Astrocyte (in vitro differentiated cells and primary cell): ENCODE measurements around the gene CACNB4. TPM values are rescaled to one million over a fixed set of nuclear protein-coding genes. Genes with fewer than 3 reads are reported as not detected.

Source experiments
- DNase-seq: peaks from one replicate; pipeline ENCODE4 v3.0.0-alpha.2; 2010; ENCODE audit warnings: low read depth
- FAIRE-seq: peaks from 2 replicates; lab custom pipeline; 2011; peaks lifted over from hg19 to GRCh38; lab: Jason Lieb, UNC
- H2AFZ ChIP-seq: 2 replicates; pipeline ENCODE4 v1.6.0; 2012; ENCODE audit warnings: low read depth, low read length, inconsistent platforms
- H3K27ac ChIP-seq: 2 replicates; pipeline ENCODE4 v1.5.1; 2011; ENCODE audit warnings: low read depth, low read length, inconsistent platforms
- H3K27me3 ChIP-seq: 2 replicates; pipeline ENCODE4 v1.6.0; 2011; ENCODE audit warnings: low read length, inconsistent platforms; ENCODE audit not compliant: insufficient read depth
- H3K36me3 ChIP-seq: 2 replicates; pipeline ENCODE4 v1.5.1; 2011; ENCODE audit warnings: low read length, inconsistent platforms; ENCODE audit not compliant: insufficient read depth
- H3K4me1 ChIP-seq: 2 replicates; pipeline ENCODE4 v1.5.1; 2011; ENCODE audit warnings: low read length, inconsistent platforms; ENCODE audit not compliant: insufficient read depth
- H3K4me2 ChIP-seq: 2 replicates; pipeline ENCODE4 v1.6.0; 2012; ENCODE audit warnings: low read length, inconsistent platforms
- H3K4me3 ChIP-seq: 2 replicates; pipeline ENCODE4 v1.5.1; 2011; ENCODE audit warnings: low read depth, mild to moderate bottlenecking, low read length, inconsistent platforms; ENCODE audit not compliant: insufficient read depth
- H3K79me2 ChIP-seq: 2 replicates; pipeline ENCODE4 v1.6.0; 2012; ENCODE audit warnings: mild to moderate bottlenecking, low read length, inconsistent platforms; ENCODE audit not compliant: insufficient read depth
- H3K9ac ChIP-seq: 2 replicates; pipeline ENCODE4 v1.6.0; 2012; ENCODE audit warnings: mild to moderate bottlenecking, low read length, inconsistent platforms
- H3K9me3 ChIP-seq: 2 replicates; pipeline ENCODE4 v1.5.1; 2012; ENCODE audit warnings: low read depth, mild to moderate bottlenecking, low read length, inconsistent platforms; ENCODE audit not compliant: insufficient read depth
- H4K20me1 ChIP-seq: 2 replicates; pipeline ENCODE4 v1.6.0; 2012; ENCODE audit warnings: low read length, inconsistent platforms; ENCODE audit not compliant: insufficient read depth
- H3K27ac Mint-ChIP-seq: one replicate; pipeline ENCODE4 v1.8.0; 2021; ENCODE audit warnings: mild to moderate bottlenecking, mixed read lengths; ENCODE audit not compliant: unreplicated experiment
- H3K27me3 Mint-ChIP-seq: one replicate; pipeline ENCODE4 v1.8.0; 2021; ENCODE audit warnings: low read depth, mixed read lengths; ENCODE audit not compliant: unreplicated experiment
- H3K36me3 Mint-ChIP-seq: one replicate; pipeline ENCODE4 v1.8.0; 2021; ENCODE audit warnings: low read depth, mixed read lengths; ENCODE audit not compliant: unreplicated experiment
- H3K4me1 Mint-ChIP-seq: one replicate; pipeline ENCODE4 v1.8.0; 2021; ENCODE audit warnings: low read depth, mixed read lengths; ENCODE audit not compliant: unreplicated experiment
- H3K4me3 Mint-ChIP-seq: one replicate; pipeline ENCODE4 v1.8.0; 2021; ENCODE audit warnings: mild to moderate bottlenecking, moderate library complexity, mixed read lengths; ENCODE audit not compliant: unreplicated experiment
- H3K9me3 Mint-ChIP-seq: one replicate; pipeline ENCODE4 v1.8.0; 2021; ENCODE audit warnings: mild to moderate bottlenecking, mixed read lengths; ENCODE audit not compliant: unreplicated experiment
- EZH2 ChIP-seq: IDR thresholded peaks from 2 replicates; pipeline ENCODE4 v1.6.1; 2012; ENCODE audit warnings: mild to moderate bottlenecking, low read length, inconsistent platforms; ENCODE audit not compliant: insufficient read depth
- total RNA-seq: library from RNA; stranded (reverse); gene quantifications from 2 replicates; pipeline ENCODE4 v1.2.1, GENCODE V29; 2021
- TF ChIP-seq, protein P1 (sequence below): IDR thresholded peaks from 2 replicates; pipeline ENCODE4 v1.5.1; 2011; ENCODE audit warnings: low read depth, mild to moderate bottlenecking, inconsistent platforms, low read length, moderate library complexity; ENCODE audit not compliant: insufficient read depth

Gene CACNB4
- total RNA-seq, 1 donor from 2014 or later, result 1.8 TPM

DNA sequence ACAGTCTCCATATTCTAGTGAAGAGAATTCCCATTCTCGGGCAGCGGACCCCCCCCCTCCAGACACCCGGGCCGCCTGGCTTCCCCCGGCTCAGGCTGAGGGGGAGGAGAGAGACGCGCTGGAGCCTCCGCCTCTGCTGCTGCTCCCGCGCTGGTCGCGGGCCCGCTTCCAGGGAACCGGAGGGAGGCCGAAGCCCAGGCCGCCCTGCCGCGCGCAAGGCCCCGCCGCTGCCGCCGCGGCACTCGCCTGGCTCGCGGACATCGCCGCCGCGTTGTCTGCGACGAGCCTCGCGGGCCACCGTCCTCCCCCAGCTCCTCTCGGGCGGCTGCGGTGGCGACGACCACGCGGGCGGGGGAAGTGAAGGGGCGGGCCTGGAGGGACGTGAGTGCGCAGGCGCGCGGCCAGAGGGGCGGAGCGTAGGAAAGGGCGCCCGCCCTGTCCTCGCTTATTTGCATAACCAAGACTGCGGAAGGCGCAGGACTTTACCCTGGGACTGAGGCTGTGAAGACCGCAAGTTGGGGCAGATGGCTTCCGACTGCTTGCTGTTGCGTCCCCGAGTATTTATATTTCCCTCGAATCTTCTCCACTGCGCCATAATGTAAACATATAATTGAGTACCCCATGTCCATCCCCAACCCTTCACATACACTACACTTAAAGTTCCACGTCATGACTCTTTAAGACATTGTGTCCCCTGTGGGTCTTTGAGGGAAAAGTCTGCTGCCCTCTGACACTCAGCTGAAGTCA lies 270.5 kb downstream of the CACNB4 start, which contains the start of gene ARL5A:
Gene ARL5A, minus strand, starts transcription at position 279 of the 747 bp plus-strand sequence. Its CDS starts 245 bp downstream, at position 34.
- peak within 1 kb of the TSS; percentile 99 for H3K4me3 ChIP-seq
- no peaks in the 10 kb centered on the region for H3K36me3 ChIP-seq
- no peaks in the 10 kb centered on the region for H3K9me3 ChIP-seq
- H3K79me2 ChIP-seq, result peaks cover 49% of the 10 kb centered on the region
- H2AFZ ChIP-seq, result peak within 1 kb of the TSS; percentile 90
- peak within 1 kb of the TSS; percentile 87 for H3K27ac Mint-ChIP-seq
- peak within 1 kb of the TSS; percentile 96 for H3K4me3 Mint-ChIP-seq
- H3K36me3 Mint-ChIP-seq, result no peaks in the 10 kb centered on the region
- DNase-seq (peak; percentile 87), FAIRE-seq (no peak)
- TF ChIP-seq, protein P1, sequence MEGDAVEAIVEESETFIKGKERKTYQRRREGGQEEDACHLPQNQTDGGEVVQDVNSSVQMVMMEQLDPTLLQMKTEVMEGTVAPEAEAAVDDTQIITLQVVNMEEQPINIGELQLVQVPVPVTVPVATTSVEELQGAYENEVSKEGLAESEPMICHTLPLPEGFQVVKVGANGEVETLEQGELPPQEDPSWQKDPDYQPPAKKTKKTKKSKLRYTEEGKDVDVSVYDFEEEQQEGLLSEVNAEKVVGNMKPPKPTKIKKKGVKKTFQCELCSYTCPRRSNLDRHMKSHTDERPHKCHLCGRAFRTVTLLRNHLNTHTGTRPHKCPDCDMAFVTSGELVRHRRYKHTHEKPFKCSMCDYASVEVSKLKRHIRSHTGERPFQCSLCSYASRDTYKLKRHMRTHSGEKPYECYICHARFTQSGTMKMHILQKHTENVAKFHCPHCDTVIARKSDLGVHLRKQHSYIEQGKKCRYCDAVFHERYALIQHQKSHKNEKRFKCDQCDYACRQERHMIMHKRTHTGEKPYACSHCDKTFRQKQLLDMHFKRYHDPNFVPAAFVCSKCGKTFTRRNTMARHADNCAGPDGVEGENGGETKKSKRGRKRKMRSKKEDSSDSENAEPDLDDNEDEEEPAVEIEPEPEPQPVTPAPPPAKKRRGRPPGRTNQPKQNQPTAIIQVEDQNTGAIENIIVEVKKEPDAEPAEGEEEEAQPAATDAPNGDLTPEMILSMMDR, result no peak
- no peak for TF ChIP-seq EZH2
- peak within 1 kb of the TSS; percentile 87 for H3K4me2 ChIP-seq
- no peaks in the 10 kb centered on the region for H3K27me3 Mint-ChIP-seq
- H3K4me1 Mint-ChIP-seq, result peaks cover 23% of the 10 kb centered on the region
- peak within 1 kb of the TSS; percentile 83 for H3K27ac ChIP-seq
- peak within 1 kb of the TSS; percentile 96 for H3K9ac ChIP-seq
- no peaks in the 10 kb centered on the region for H3K9me3 Mint-ChIP-seq
- peaks cover 44% of the 10 kb centered on the region for H4K20me1 ChIP-seq
- H3K4me1 ChIP-seq, result peaks cover 18% of the 10 kb centered on the region
- no peaks in the 10 kb centered on the region for H3K27me3 ChIP-seq

DNA sequence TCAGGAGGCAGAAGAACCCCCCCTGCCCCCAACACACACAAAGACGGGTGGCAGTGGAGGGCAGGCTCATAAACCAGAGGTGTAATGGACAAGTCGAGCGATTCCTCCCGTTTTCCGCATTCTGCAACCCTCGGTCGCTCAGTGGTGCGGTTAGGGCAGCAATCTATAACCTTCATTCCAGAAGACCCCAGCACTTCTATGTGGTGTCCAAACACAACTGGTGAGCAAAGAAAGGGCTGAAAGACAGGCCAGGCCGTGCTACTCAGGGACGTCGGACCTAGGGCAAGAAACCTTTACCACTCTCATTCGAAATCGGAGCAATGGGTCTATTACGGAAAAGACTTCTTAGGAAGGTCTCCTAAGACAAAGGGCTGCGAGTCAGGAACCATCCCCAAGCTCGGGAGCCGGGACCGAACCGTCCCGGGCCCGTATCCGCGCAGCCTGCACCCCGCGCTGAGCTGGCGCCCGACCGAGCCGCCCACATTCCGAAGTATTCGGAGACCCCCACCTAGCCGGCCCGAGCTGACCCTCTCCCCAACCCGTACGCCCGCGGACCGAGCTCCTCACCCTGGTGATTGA lies 271.2 kb downstream of the CACNB4 start:
- Mint-ChIP-seq H3K4me3 (peak overlapping the region; percentile 96), H3K27ac (peak overlapping the region; percentile 87), H3K9me3 (no peaks in the 10 kb centered on the region), H3K4me1 (peaks cover 28% of the 10 kb centered on the region), H3K27me3 (no peaks in the 10 kb centered on the region), H3K36me3 (no peaks in the 10 kb centered on the region)
- Histone ChIP-seq H3K9ac (peak overlapping the region; percentile 96), H3K4me1 (peaks cover 18% of the 10 kb centered on the region), H3K36me3 (no peaks in the 10 kb centered on the region), H3K79me2 (peaks cover 56% of the 10 kb centered on the region), H3K9me3 (no peaks in the 10 kb centered on the region), H4K20me1 (peaks cover 49% of the 10 kb centered on the region), H3K4me3 (peak overlapping the region; percentile 99), H3K27ac (peak overlapping the region; percentile 83), H2AFZ (peak overlapping the region; percentile 90), H3K27me3 (no peaks in the 10 kb centered on the region), H3K4me2 (peak overlapping the region; percentile 87)
- FAIRE-seq (no peak), DNase-seq (peak; percentile 14)
- no peak for TF ChIP-seq EZH2
- TF ChIP-seq, protein P1, result no peak
